Astrocyte (in vitro differentiated cells and primary cell): ENCODE measurements around the gene RBM22.

Experiments used
- EZH2 ChIP-seq: IDR thresholded peaks from 2 replicates; pipeline ENCODE4 v1.6.1; 2012; ENCODE audit warnings: mild to moderate bottlenecking, low read length, inconsistent platforms; ENCODE audit not compliant: insufficient read depth
- TF ChIP-seq, protein P1 (sequence below): IDR thresholded peaks from 2 replicates; pipeline ENCODE4 v1.5.1; 2011; ENCODE audit warnings: low read depth, mild to moderate bottlenecking, inconsistent platforms, low read length, moderate library complexity; ENCODE audit not compliant: insufficient read depth

DNA sequence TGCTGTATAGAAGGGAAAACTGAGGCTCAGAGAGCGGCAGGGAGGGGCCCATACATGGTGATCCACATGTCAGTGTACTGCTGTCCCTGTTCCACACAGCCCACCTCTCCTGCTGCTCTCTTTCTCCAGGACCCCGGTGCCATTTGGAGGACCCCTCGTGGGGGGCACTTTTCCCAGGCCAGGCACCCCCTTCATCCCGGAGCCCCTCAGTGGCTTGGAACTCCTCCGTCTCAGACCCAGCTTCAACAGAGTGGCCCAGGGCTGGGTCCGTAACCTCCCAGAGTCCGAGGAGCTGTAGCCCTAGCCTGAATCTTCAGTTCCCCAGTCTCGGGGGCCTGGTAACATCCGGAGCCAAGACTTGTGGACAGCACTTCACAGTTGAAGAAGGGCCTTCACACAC is 24.3 kb downstream of the RBM22 start:
- TF ChIP-seq, protein P1, sequence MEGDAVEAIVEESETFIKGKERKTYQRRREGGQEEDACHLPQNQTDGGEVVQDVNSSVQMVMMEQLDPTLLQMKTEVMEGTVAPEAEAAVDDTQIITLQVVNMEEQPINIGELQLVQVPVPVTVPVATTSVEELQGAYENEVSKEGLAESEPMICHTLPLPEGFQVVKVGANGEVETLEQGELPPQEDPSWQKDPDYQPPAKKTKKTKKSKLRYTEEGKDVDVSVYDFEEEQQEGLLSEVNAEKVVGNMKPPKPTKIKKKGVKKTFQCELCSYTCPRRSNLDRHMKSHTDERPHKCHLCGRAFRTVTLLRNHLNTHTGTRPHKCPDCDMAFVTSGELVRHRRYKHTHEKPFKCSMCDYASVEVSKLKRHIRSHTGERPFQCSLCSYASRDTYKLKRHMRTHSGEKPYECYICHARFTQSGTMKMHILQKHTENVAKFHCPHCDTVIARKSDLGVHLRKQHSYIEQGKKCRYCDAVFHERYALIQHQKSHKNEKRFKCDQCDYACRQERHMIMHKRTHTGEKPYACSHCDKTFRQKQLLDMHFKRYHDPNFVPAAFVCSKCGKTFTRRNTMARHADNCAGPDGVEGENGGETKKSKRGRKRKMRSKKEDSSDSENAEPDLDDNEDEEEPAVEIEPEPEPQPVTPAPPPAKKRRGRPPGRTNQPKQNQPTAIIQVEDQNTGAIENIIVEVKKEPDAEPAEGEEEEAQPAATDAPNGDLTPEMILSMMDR, result no peak
- TF ChIP-seq EZH2, result no peak
